ENCODE measurements around the gene CLIP4. TPM values are rescaled to one million over a fixed set of nuclear protein-coding genes. Genes with fewer than 3 reads are reported as not detected.

CLIP4 gene
- total and polyA plus RNA-seq, 2 of the 13 experiments (the other 11 are each of a cell fraction or from before 2014, with no cell fraction given) = 0.46 to 0.49 TPM

GRCh38 chr2:29079887-29080286, 35.3 kb upstream of the CLIP4 start (continued):
- TF ChIP-seq NRL (CRISPR knock-in tag; IDR thresholded peaks at IDR 0.05; ENCODE audit: borderline replicate concordance) (no peak), ZNF687 (CRISPR knock-in tag; IDR thresholded peaks at IDR 0.05) (no peak), REPIN1 (CRISPR knock-in tag; IDR thresholded peaks at IDR 0.05; ENCODE audit: borderline replicate concordance, low read depth) (no peak)

- 26% methylated on average over 12 of the region's 12 CpGs for WGBS (ENCODE audit: low lambda C conversion rate)
- BruUV-seq (replicated peaks) = no TSS peak
- peak; percentile 58 for ATAC-seq
- TF ChIP-seq GRHL1 (CRISPR knock-in tag; conservative IDR thresholded peaks at IDR 0.05) = no peak
- no peak for TF ChIP-seq NFIB (CRISPR knock-in tag; IDR thresholded peaks at IDR 0.05; ENCODE audit: borderline replicate concordance)
- peak; percentile 58 for TF ChIP-seq CEBPB (IDR thresholded peaks at IDR 0.05; ENCODE audit: borderline replicate concordance, low read depth, low read length)
- no peak for DNase-seq (ENCODE audit: low spot score)
- H3K4me2 ChIP-seq (ENCODE audit: low read depth, low read length) = no peak overlapping the region
- peaks cover 11% of the 10 kb centered on the region; the same call in 1 of the 2 replicates for H3K9me3 ChIP-seq (ENCODE audit: low read length)
- ChIA-PET CTCF (ENCODE audit: low intra/inter-chr PET ratio, low total read pairs) (no interaction called here), POLR2A (no interaction called here)
- no peak overlapping the region for H2AFZ ChIP-seq (ENCODE audit: low read length)
- H3K36me3 ChIP-seq (replicated peaks in 1 of 2; ENCODE audit: control insufficient read depth in 1 of 2, insufficient read depth in 2 of 2, low read length in 2 of 2) = no peaks in the 10 kb centered on the region
- H4K20me1 ChIP-seq (ENCODE audit: insufficient read depth, low read length) = no peaks in the 10 kb centered on the region
- no peak overlapping the region for H3K27ac ChIP-seq (ENCODE audit: extremely low read length, insufficient read depth, low read length)
- H3K4me3 ChIP-seq (replicated peaks in 1 of 3; ENCODE audit: insufficient read depth in 1 of 3, low read depth in 2 of 3, low read length in 3 of 3) = no peak overlapping the region
- in situ Hi-C loops (cut with HindIII; ENCODE audit: extremely low pct_ligation_motif_present, low pct_unique_long_range_greater_than_20kb) = no loop called here
- H3K27me3 ChIP-seq (ENCODE audit: control insufficient read depth in 1 of 2, insufficient read depth in 2 of 2, low read length in 2 of 2) = peaks cover 0 to 16% of the 10 kb centered on the region in 2 experiments; a peak in 2 of 5 replicates
- no peak for FAIRE-seq
- intact Hi-C loops (cut with micrococcal nuclease; ENCODE audit: unreplicated experiment) = no loop called here
- H3K9ac ChIP-seq (ENCODE audit: insufficient read depth, low read depth, low read length) = no peak overlapping the region
- H3K79me2 ChIP-seq (ENCODE audit: insufficient read depth, low read length) = no peaks in the 10 kb centered on the region
- no peaks in the 10 kb centered on the region for H3K4me1 ChIP-seq (ENCODE audit: insufficient read depth, low read length)
Measured at GRCh38 chr2:29080886-29081743, 34.1 kb upstream of the CLIP4 start.
